GM19025 (cell line): ENCODE data around the gene NUDT3.
"Not testable (repeated sequence)": the region's sequence is repeated elsewhere in the genome, so short reads cannot be mapped to it uniquely, and the experiment has no call there.

Experiments used
- ATAC-seq: cut with Tn5 transposase; IDR thresholded peaks from one replicate; pipeline ENCODE4 v1.9.1; 2021; ENCODE audit warnings: mild to moderate bottlenecking, low read depth, moderate library complexity; ENCODE audit not compliant: unreplicated experiment

Gene NUDT3

DNA sequence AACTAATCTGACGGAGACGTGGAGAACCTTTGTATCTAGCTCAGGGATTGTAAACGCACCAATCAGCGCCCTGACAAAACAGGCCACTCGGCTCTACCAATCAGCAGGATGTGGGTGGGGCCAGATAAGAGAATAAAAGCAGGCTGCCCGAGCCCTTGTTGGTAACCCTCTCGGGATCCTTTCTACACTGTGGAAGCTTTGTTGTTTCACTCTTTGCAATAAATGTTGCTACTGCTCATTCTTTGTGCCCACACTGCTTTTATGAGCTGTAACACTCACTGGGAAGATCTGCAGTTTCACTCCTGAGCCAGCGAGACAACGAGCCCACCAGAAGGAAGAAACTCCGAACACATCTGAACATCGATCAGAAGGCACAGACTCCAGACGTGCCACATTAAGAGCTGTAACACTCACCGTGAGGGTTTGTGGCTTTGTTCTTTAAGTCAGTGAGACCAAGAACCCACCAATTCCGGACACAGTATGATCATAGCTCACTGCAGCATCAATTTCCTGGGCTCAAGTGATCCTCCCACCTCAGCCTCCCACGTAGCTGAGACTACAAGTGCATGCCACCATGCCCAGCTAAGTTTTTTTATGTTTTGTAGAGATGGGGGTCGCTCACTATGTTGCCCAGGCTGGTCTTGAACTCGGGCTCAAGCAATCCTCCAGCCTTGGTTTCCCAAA lies 122.7 kb downstream of the NUDT3 start:
- ATAC-seq, result not testable (repeated sequence)

DNA sequence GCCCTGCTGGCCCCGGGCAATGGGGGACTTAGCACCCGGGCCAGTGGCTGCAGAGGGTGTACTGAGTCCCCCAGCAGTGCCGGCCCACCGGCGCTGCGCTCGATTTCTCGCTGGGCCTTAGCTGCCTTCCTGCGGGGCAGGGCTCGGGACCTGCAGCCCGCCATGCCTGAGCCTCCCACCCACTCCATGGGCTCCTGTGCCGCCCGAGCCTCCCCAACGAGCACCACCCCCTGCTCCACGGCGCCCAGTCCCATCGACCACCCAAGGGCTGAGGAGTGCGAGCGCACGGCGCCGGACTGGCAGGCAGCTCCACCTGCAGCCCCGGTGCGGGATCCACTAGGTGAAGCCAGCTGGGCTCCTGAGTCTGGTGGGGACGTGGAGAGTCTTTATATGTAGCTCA lies 123.3 kb downstream of the NUDT3 start:
- ATAC-seq, result not testable (repeated sequence)

DNA sequence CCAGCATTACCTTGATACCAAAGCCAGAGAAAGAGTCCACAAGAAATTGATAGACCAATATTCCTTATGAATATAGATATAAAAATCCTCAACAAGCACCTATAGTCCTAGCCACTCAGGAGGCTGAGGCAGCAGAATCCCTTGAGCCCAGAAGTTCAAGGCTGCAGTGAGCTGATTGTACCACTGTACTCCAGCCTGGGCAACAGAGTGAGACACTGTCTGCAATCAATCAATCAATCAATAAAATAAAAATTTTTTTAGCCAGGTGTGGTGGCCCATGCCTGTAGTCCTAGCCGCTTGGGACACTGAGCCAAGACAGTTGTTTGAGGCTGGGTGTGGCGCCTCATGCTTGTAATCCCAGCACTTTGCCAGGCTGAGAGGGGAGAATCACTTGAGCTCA lies 124.7 kb downstream of the NUDT3 start:
- ATAC-seq, result no peak

DNA sequence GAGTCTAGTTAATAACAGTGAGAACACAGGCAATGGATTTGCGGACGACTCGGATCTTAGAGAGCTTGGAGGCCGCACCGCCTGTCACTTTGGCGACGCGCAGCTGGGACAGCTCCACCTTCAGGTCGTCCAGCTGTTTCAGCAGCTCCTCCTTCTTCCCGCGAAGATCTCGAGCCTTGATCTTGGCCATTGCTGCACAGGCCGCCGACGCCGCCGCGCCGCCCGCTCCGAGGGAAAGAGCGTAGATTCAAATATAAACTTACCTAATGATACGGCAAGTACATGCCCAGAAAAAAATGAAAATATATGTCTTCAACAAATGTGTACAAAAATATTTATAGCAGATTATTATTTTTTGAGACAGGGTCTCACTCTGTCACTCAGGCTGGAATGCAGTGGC lies 129.0 kb downstream of the NUDT3 start:
- ATAC-seq, result not testable (repeated sequence)

DNA sequence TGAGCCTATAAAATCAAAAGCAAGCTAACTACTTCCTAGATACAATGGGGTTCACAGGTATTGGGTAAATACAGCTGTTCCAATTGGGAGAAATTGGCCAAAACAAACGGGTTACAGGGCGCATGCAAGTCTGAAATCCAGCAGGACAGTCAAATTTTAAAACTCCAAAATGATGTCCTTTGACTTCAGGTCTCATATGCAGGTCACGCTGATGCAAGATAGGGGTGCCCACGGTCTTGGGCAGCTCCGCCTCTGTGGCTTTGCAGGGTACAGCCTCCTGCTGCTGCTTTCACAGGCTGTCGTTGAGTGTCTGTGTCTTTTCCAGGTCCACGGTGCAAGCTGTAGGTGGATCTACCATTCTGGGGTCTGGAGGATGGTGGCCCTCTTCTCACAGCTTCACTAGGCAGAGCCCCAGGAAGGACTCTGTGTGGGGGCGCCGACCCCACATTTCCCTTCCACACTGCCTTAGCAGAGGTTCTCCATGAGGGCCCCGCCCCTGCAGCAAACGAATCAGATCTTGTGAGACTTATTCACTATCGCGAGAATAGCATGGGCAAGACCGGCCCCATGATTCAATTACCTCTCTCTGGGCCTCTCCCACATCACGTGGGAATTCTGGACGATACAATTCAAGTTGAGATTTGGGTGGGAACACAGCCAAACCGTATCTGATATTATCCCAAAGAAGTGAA lies 131.7 kb downstream of the NUDT3 start:
- no peak for ATAC-seq

DNA sequence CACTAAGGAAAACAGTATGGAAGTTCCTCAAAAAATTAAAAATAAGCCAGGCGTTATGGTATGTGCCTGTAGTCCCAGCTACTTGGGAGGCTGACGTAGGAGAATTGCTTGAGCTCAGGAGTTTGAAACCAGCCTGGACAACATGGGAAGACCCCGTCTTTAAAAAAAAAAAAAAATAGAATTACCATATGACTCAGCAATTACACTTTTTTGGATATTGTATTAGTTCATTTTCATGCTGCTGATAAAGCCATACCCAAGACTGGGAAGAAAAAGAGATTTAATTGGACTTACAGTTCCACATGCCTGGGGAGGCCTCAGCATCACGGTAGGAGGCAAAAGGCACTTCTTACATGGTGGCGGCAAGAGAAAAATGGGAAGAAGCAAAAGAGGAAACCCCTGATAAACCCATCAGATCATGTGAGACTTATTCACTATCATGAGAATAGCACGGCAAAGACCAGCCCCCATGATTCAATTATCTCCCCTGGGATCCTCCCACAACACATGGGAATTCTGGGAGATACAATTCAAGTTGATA lies 132.9 kb downstream of the NUDT3 start:
- no peak for ATAC-seq

DNA sequence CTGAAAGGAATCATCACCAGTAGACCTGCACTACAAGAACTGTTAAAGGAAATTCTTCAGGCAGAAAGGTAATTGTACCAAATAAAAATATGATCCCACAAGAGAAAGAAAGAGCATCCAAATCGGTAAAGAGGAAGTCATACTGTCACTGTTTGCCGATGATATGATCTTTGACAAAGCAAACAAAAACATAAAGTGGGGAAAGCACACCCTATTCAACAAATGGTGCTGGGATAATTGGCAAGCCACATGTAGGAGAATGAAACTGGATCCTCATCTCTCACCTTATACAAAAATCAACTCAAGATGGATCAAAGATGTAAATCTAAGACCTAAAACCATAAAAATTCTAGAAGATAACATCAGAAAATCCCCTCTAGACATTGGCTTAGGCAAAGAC lies 140.1 kb downstream of the NUDT3 start:
- ATAC-seq, result not testable (repeated sequence)

DNA sequence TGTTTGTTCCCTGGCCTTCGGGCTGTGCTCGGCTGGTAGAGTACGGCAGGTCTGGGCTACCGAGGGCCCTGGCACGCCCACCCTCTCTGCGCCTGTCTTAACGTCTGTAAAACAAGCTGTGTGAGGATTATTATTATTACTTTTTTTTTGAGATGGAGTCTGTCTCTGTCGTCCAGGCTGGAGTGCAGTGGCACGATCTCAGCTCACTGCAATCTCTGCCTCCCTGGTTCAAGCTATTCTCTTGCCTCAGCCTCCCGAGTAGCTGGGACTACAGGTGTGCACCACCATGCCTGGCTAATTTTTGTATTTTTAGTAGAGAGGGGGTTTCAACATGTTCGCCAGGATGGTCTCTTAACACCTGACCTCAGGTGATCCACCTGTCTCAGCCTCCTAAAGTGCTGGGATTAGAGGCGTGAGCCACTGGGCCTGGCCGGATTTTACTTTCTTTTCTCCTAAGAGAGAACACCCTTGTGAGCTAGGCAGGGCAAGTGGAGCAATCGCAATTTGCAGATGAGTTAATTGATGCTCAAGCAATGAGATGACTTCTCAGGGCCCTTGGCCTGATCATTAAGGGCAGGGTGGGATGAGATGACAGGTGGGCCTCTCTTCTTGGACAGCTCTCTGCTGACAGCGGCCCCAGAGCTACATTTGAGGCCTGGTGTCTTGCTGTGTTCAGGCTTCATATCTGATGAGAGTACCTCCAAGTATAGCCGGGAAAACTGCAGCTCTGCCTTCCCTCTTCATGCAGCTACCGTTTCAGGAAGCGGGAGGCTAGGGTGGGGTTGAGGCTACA lies 142.8 kb downstream of the NUDT3 start:
- peak; percentile 22 for ATAC-seq

DNA sequence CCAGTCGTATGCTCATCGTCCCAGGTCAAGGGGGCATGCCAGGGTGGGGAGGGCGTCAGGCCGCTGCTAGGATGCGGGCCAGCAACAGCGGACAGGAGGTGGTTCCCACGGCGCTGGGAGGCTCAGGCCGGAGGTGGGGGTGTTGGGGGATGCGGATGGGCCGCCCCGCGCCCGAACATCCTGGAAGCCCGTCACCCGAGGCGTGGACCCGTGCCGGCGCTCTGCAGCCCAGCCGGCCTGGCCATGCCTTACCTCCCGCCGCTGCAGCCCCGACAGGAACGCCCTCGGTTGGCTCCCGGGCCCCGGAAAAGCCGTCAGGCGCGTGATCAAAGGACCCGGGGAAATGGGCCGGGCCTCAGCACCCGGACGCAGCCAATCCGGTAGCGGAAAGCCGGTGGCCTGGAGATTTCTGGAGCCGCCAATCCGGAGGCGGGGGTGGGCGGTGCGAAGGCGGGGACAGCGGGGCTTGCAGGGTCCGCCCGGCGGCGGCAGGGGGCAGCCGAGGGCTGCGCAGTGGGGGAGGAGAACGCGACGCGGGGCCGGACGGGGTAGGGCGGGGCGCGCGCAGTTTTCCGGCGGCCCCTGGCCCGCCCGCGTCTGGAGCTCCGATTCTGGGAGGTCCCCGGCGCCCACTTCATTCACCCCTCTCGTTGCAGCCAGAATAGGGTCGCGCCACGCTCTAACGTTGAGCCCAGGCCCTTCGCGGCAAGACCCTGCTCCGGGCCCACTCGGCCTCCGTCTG lies 143.6 kb downstream of the NUDT3 start, which contains the start of gene SMIM29:
Gene SMIM29, minus strand, starts transcription at position 280 of the 742 bp plus-strand sequence. CDS start 1,215 bp downstream, outside the sequence.
- peak; percentile 86 for ATAC-seq

DNA sequence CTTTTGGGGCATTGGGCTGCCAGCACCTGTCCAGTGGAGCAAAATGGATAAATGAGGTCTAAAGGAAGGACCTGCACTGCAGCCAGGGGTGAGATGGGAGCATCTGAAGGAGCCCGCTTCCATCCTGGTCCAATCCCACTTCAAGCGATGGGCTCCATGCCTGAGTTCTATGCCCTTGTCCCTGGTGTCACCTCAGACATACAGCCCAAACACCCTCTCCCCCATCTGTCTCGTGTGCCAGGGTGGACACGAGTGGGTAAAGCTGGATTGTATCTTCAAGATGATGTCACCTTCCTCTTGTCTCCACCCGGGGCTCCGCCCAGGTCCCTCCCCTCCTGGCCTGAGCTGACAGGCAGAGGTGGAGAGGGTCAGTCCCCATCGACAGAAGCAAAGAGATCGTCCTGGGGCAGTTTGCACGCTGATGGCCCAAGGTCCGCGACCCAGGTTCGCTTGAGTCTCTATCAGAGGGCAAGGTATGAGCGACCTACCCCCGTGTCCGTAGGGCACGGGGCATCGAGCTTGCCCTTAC lies 144.2 kb downstream of the NUDT3 start:
- ATAC-seq, result peak; percentile 17

DNA sequence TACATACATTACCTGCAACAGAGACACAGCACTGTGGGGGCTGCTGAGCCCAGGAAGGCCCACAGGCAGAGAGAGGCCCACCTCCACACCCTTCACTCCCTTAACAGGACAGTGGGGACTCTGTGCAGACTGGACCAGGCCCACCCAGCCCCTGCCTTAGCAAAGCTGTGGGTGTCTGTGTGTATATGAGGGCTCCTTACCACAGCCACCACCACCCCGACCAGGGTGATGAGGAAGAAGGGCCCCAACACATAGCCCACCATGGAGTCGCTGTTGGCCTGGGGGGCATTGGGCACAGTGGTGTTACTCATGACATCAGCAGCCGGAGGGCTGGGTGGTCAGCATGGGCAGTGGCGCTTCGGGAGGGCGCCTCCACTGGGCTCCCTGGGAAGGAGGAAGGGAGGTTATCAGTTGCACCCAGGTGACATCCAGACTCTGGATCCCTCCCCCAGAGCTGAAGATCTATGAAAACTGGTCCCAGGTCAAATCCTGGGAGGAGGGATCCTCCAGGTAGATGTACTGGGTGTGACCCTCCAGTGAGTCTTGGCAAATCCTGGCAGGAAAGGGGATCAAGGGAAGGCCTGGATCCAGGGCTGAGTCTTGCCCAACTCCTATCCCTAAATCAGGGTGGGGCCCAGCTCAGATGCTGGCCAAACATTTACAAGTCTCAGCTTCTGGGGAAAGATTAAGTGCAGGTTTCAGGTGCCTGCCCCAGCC lies 144.8 kb downstream of the NUDT3 start:
- no peak for ATAC-seq

DNA sequence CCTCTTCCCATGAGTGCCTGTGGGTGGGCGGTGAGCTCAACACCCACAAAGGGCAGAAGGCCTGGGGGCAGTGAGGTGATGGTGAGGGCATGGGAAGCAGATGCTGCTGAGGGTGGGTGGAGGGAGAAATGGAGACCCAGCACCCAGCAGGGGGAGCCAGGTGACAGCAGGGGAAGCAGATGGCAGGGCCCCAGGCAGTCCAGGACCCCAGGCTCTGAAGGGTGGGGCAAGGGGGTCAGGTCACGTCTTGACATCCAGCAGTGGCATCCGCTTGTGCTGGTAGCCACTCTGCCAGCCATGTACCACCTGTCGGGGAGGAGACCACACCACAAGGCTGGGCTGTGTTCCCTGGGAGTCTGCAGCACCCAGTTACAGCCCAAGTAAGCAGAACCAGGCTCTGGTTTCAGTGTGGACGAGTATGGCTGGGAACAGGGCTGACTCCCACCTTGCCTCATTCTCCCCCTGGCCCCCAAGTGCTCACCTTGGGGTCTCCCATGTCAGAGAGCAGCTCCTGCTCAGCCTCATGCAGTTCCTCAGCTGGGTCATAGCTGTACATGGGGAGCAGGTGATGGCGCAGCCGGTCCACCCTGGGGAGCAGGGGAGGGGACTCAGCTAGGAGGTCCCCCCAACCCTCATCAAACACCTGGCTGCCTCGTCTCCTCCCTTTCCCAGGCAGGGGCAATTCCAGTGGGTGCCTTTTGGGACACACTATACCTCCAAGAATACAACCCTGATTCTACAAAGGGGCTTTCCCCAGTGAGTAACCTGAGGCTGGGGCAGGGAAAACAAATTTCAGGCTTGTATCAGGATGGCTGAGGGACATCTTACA lies 145.7 kb downstream of the NUDT3 start:
- no peak for ATAC-seq

DNA sequence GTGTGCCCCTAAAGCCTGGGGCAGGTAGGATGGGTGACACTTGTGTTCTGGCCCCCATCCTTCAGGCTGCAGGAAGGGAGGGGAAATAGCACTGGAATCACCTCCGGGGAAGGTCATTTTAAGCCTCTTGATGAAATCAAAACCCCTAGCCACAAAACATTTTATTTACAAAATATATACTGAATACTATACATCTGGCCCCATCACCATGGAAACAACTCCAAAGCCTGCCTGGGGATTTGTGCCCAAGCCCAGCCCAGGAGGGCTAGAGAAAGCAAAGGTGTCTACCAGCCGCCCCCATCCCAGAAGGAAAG lies 146.3 kb downstream of the NUDT3 start:
- no peak for ATAC-seq

DNA sequence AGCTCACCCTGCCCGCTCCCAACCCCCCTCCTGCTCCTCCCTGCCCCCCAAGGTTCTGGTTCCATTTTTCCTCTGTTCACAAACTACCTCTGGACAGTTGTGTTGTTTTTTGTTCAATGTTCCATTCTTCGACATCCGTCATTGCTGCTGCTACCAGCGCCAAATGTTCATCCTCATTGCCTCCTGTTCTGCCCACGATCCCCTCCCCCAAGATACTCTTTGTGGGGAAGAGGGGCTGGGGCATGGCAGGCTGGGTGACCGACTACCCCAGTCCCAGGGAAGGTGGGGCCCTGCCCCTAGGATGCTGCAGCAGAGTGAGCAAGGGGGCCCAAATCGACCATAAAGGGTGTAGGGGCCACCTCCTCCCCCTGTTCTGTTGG lies 146.7 kb downstream of the NUDT3 start:
- ATAC-seq, result not testable (repeated sequence)

DNA sequence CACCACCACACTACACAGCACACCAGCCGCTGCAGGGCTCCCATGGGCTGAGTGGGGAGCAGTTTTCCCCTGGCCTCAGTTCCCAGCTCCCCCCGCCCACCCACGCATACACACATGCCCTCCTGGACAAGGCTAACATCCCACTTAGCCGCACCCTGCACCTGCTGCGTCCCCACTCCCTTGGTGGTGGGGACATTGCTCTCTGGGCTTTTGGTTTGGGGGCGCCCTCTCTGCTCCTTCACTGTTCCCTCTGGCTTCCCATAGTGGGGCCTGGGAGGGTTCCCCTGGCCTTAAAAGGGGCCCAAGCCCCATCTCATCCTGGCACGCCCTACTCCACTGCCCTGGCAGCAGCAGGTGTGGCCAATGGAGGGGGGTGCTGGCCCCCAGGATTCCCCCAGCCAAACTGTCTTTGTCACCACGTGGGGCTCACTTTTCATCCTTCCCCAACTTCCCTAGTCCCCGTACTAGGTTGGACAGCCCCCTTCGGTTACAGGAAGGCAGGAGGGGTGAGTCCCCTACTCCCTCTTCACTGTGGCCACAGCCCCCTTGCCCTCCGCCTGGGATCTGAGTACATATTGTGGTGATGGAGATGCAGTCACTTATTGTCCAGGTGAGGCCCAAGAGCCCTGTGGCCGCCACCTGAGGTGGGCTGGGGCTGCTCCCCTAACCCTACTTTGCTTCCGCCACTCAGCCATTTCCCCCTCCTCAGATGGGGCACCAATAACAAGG lies 147.3 kb downstream of the NUDT3 start:
- not testable (repeated sequence) for ATAC-seq

DNA sequence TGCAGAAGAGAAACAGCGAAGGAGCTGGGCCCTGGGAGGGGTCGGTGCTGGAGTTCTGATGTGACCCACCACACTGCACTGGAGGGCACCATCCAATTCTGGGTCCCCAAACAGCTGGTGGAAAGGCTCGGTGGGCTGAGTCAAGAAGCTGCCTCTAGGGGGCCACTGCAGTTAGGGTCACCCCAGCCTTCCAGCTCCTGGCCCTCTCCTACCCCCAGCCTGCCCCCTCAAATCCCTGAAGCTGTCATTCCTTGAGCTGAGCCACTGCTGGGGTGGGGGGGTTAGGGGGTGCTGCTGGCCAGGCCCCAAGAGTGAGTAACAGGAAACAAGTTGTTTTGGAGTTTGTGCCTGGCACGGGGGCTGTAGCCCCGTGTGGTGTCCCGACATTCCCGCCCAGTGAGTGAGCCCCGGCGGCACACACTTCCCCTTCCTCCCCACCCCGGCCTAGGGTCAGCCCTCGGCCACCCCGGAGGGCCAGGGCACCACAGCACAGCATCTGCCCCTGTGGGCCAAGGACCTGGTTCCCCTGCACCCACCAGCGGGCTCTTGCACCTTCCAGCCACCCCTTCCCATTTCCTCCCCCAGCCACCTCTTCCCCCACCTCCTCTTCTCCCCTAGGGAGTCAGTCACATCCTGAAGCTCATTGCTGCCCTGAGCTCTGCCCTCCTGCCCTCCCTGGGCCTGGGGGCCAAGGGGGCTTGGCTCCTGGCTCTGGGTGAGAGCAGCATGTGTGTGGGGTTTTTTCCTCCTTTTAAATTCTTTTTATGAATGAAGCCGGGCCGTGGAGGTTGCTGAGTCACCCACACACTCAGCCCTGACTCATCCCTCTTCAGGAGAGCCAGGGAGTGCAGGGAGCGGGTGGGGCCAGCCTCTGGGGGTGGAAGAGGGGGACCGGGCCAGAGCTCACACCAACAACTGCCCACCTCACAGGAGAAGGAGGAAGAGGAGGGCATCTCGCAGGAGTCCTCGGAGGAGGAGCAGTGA lies 148.3 kb downstream of the NUDT3 start:
- no peak for ATAC-seq
